NCI-H2081 (cell line): ENCODE data around the gene SRPK1.

Experiments
- DNase-seq, 2 experiments: peaks; one replicate each; lab custom pipeline; 2025; lab: John Stamatoyannopoulos, UW

Gene SRPK1

GRCh38 chr6:35817515-35817914 is 103.4 kb downstream of the SRPK1 start:
- no peak for DNase-seq

GRCh38 chr6:35811699-35811995 is 109.3 kb downstream of the SRPK1 start:
- no peak for DNase-seq

- no peak for DNase-seq
Observed at GRCh38 chr6:35810971-35811698, 109.8 kb downstream of the SRPK1 start.

DNA sequence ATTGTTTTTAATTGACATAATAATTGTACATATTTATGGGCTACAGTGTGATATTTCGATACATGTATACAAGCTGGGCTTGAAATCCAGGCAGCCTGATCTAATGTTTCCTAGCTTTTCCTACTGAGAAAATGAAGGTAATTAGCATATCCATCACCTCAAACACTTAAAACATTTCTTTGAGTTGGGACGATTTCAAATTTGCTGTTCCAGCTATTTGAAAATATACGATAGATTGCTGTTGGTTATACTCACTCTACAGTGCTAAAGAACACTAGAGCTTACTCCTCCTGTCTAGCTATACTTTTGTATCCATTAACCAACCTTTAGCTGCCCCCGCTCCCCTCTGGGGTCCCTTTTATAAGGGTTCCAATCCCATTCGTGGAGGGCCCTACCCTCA is 111.1 kb downstream of the SRPK1 start:
- no peak for DNase-seq

GRCh38 chr6:35808688-35809087 is 112.2 kb downstream of the SRPK1 start:
- DNase-seq = peak; percentile 78 to 89

DNA sequence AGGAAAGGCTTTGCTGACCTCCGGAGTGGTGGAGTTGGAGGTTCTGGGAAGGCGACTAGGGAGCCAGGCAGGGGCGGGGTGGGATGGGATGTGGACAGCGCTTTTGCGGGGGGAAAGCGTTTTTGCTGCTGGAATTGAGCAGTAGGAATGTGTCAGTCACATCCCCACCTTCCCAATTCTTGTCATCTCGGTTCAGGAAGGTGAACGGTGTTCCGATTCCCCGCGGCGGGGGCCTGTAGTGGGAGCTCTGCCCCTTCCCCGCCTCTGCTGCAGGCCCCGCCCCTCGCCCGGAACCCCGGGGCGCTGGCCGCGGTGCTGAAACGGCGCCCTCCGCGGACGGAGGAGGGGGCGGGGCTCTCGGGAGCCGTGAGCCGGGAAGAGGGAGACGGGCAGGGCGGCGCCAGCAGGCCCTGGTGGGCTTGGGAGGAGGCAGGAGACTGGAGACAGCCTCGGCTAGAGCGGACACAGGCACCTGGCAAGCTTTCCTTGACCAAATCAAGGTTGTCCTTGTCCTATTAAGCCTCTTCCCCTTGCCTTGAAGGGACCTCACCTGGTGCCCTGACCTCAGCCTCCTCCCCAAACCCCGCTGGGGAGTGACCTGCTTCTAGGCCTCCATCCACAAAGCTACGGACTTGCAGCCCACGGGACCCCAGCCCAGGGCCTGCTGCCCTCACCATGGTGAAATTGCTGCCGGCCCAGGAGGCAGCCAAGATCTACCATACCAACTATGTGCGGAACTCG is 115.7 kb downstream of the SRPK1 start, which contains the start of gene LHFPL5:
Gene LHFPL5 (plus strand): TSS at position 357 of the 741 bp plus-strand sequence. CDS start 319 bp downstream, at position 676.
- peak; percentile 56 to 62 for DNase-seq

DNA sequence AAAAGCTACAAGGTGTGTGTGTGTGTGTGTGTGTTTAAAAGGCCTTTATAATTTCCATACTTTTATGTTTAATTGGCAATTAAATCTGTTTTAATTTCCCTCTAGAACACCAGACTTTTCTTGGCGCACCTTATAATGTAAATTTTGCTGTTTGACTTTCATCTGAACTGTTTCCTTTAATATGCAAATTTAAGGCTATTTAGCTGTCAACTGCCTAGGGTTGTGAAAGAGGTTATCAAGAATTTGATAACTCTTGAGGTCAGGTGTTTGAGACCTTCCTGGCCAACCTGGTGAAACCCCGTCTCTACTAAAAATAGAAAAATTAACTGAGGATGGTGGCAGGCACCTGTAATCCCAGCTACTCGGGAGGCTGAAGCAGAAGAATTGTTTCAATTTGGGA is 119.8 kb downstream of the SRPK1 start:
- no peak for DNase-seq

- DNase-seq = no peak
Observed at GRCh38 chr6:35798706-35799105, 122.2 kb downstream of the SRPK1 start.

DNA sequence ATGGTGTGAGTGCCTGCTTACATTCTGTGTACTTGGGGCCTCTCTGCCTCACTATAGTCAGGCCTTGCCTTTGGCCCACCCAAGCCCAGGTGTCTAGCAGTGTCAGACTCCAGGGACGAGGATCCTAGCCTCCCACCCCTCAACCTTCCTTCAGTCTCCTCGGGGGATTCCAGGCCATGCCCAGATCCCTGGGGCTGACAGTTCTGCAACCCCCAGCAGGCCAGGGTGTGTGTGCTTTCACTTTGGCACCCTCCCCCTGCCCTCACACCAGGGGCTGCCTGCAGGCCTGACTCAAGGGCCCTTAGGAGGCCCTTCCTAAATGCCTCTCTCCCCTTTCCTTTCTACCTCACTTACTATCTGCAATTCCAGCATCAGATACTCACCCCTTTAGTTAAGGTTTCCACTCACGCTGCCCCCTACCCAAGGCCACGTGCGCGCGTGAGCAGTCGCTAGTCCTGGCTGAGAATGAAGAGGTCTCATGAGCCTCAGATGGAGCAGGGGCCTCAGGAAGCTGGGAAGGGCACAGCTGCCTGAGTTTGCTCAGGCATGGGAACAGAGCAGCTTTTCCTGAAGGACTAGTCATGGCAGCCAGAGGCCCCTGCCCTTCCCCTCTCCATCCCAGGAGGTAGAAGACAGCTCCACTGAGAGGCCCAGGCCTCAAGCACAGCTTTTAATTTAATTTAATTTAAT is 122.9 kb downstream of the SRPK1 start:
- no peak for DNase-seq

DNA sequence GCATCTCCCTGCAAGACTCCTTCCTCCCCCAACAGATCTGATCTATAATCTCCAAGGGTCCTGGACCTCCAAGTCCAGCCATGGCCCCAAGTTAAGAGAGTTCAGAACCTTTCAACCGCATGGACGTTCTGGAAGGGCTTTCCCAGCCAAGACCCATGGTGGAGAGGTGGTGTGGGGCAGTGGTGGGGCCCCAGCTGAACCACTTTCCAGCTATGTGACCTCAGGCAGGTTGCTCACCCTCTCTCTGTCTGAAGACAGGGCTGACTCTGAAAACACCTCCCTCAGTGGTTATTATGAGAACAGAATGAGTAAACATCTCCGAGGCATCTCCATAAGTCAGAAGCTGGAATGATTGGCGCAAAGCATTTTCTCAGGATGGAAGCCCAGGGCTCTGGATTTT is 124.7 kb downstream of the SRPK1 start:
- DNase-seq = no peak

DNA sequence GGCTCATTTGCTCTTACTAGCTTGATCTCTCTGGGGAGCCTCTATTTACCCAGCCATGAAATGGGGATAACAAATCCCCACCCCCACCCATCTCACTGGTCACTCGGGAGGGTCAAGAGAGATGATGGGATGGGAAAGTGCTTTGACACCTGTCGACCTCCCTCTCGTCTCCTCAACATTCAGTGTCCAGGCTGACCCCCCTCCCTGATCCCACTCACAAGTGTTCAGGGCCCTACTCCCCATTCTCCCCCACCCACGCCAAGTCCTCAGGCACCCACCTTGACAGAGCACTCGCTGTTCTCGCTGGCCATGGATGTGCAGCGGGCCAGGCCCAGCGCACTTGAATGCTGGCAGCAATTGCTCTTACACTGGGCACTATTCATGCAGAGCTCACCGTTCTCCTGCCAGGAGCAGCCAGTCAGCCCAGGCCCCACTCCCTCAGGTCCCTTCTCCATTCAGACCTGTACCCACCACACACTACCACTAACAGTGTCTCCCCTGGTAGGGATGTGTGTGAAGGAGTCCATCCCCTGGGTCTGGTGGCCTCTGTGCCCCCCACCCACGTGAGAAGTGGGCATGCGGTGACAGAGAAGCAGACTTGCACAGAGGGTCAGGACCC is 125.3 kb downstream of the SRPK1 start:
- DNase-seq = no peak

- DNase-seq = no peak
Observed at GRCh38 chr6:35794536-35795452, 126.1 kb downstream of the SRPK1 start.

DNA sequence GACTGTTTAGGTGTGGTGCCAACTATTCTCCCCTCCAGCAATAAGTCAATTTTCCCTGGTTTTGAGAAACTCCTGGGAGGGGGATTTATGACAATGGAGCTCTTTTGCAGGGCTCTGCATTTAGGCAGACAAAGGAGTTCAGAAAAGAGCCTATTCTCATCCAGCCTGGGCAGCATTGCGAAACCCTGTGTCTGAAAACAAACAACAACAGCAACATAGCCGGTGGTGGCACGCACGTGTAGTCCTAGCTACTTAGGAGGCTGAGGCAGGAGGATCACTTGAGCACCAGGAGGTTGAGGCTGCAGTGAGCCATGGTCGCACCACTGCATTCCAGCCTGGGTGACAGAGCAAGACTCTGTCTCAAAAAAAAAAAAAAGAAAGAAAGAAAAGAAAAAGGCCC is 130.2 kb downstream of the SRPK1 start:
- DNase-seq = peak in 1 of 2 experiments; percentile 24

- DNase-seq = no peak
Observed at GRCh38 chr6:35788423-35788982, 132.4 kb downstream of the SRPK1 start.

DNA sequence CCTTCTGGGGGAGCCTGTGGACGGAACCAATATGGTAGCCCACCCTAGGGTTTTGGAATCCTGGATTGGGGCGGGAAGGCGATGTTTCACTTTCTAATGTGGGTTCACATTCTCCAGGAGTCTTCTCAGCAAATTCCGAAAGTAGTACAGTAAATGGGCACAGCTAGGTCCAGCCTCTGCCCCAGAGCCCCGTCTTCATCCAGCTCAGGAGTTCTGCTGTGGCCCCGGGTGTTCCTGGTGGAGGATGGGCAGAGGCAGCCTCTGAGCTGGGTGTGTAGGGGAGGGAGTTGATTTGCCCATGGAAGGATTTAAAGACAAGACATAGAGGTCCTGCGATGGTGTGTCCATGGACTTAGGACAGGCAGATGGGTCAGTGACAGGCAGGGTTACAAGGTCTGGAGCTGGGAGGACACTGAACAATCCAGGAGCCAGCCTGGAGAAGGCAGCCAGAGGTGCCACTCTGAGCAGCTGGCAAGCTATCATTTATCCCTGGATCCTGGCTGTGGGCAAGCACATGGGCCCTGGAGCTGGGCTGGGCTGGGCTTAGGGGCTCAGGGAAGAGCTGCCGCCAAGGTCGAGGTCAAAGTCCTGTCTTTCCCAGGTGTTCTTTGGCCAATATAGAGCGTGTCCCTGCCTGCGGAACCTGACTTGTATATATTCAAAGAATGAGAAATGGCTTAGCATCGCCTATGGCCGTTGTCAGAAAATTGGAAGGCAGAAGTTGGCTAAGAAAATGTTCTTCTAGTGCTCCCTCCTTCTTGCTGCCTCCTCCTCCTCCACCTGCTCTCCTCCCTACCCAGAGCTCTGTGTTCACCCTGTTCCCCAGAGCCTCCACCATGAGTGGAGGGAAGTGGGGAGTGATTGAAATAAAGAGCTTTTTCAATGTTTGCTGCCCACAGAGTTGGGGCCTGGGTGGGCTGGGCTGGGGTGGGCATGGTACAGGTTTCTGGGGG is 133.4 kb downstream of the SRPK1 start:
- no peak for DNase-seq

- no peak for DNase-seq
Observed at GRCh38 chr6:35786810-35787209, 134.1 kb downstream of the SRPK1 start.

DNA sequence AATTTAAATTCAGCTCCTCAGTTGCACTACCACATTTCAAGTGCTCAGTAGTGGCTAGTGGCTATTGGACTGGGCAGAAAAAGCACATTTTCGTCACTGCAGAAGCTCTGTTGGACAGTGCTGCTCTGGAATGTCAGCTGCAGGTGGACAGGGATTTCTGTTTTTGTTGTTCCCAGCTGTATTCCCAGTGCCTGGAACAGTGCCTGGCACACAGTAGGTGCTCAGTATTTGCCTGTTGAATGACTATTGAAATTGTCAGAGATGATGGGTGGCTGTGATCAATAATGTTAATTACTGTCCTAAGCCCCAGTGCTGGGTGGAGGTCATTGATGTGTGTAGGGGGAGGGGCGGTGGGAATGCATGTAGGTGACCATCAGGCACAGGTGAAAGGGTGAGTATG is 134.6 kb downstream of the SRPK1 start:
- no peak for DNase-seq

DNA sequence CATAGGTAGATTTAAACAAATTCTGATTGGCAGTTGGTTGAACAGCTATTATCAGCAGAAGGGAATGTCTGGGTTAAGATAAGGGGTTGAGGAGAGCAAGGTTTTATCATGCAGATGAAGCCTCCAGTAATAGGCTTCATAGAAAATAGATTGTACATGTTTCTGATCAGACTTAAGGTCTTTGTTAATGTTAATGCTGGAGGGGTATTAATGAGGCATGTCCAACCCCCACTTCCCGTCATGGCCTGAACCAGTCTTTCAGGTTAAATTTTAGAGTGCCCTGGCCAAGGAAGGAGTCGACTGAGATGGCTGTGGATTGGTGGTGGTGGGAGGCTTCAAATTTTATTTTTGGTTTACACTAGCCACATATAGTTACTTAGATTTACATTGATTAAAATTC is 136.7 kb downstream of the SRPK1 start:
- DNase-seq = no peak
